SKM-1 treated with dmso at 0.1 percent for 144 hours (cell line): Measurements from ENCODE around the gene MMS19.
"Not testable (repeated sequence)": the region's sequence is repeated elsewhere in the genome, so short reads cannot be mapped to it uniquely, and the experiment has no call there.

Experiments
- DNase-seq: peaks from one replicate; lab custom pipeline; 2025; ENCODE audit not compliant: unreplicated experiment; lab: John Stamatoyannopoulos, UW

Gene MMS19

DNA sequence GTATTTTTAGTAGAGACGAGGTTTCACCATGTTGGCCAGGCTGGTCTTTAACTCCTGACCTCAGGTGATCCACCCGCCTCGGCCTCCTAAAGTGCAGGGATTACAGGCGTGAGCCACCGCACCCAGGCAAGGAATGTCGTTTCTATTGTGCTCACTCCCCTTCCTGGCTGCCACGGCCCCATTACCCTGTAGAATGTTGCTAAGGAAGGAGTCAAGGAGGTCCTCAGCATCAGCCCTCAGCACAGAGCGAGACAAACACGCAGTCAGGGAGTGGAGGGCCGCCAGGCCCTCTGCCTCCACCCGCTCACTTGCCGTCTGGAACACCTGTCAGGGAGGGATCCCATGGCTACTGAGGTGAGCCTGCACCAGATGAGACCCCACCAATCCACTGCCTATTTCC lies 29.4 kb downstream of the MMS19 start:
- not testable (repeated sequence) for DNase-seq

DNA sequence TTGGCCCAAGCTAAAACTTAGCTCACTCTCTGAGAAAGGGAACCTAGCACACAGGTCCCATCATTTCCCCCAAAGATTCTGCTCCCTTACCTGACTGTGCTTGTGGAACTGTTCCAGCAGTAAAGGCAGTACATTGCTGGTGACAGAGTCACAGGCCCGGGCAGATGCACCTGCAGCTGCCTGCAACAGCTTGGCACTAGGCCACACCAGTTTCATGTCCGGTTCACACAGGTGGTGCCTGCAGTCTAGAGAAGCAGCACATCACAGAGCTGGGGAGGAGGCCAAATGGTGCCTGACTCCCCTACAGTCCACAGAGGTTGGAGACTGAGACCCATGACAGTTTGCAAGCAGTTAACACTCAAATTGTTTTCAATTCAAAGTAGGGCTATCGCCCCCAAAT lies 30.1 kb downstream of the MMS19 start:
- DNase-seq = no peak

DNA sequence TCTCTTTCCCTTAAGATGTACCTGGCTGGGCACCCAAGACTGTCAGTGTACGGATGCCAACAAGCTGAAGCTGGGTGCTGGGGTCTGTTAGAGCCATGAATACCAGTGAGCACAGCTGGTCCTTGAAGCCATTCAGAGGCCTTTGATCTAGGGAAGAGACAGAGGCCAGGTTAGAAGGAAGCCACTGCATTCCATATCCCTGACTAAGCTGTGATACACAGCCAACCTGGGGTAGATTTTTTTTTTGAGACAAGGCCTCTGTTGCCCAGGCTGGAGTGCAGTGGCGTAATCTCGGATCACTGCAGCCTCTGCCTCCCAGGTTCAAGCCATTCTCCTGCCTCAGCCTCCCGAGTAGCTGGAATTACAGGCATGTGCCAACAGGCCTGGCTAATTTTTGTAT lies 31.5 kb downstream of the MMS19 start:
- no peak for DNase-seq

GRCh38 chr10:97465982-97466381 lies 32.2 kb downstream of the MMS19 start:
- DNase-seq = no peak

DNA sequence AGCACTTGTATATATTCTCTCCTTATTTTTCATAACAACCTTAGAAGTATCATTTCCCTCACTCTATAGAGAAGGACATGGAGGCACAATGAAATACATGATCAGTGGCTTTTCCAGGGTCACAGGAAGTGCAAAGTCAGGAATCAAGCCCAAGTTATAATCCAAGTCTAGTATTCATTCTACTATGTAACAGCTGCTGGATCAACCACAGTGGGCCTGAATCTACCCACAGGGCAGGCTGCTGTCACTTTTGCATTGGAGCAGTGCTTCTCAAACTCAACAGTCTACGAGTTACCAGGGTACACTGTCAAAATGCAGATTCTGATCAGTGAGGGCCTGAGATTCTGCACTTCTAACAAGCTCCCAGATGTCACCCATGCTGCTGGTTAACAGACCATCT lies 34.0 kb downstream of the MMS19 start:
- no peak for DNase-seq

DNA sequence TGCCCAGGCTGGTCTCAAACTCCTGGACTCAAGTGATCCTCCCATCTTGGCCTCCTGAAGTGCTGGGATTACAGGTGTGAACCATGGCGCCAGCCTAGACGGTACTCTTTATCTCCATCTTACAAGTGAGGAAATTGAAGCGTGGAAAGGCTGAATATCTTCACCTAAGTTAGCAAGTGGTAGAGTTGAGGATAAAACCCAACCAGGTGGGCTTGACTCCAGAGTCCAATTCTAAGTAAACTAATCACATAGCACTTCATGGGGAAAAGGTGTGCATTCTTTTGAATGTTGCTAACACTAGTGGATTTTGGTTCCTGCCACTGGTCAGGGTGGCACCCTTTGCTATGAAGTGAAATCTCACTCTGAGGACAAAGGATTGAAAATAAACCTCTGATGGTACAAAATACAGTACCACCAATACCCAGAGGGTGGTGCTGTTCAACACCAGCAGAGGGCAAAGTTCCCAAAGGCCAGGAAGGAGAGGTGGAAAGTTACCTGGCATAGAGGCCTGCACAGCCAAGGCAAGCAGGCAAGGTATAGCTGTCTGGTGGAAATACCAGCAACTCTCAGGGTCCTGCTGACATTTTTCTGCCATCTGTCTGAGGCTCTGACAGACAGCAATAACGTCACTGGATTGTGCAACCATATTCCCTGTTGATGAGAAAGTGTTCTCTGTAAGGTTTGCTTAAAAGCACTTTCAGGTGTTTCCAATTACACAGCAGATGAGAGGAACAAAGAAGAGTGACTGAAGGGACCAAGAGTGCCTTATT lies 34.7 kb downstream of the MMS19 start:
- DNase-seq = peak; percentile 25

DNA sequence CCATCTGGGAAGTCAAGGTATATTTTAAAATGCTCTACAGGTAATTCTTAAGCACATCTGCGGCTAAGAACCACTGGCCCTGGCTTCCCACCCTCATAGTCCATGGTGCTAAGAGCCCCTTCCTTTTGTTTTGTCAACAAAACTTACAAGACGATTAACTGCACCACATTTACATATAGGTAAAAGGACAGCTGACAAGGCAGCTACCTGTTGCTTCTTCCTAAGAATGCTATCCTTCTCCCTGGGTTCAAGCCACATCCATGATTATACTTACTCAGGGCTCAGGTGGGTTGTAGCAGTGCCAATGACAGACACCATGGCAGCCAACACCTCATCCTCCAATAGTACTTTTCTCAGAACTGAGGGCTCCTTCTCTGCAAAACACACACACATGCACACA lies 35.9 kb downstream of the MMS19 start:
- DNase-seq = no peak

DNA sequence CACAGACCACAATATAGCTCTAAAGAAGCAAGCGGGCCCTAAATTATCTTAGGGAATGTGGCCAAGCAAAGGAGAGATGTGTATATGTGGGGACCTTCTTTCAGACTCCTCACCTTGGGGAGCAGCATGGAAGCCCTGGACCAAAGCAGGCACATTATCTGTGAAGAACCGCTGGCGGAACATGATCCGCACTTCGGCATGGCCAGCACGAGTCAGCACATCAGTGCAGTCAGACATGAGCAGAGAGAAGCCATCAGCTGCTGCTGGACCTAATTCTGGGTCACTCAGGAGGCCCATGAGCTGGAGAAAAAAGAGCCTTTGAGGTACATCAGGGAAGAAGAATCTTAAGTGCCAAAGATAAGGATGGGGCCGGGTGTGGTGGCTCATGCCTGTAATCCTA lies 38.3 kb downstream of the MMS19 start:
- no peak for DNase-seq

DNA sequence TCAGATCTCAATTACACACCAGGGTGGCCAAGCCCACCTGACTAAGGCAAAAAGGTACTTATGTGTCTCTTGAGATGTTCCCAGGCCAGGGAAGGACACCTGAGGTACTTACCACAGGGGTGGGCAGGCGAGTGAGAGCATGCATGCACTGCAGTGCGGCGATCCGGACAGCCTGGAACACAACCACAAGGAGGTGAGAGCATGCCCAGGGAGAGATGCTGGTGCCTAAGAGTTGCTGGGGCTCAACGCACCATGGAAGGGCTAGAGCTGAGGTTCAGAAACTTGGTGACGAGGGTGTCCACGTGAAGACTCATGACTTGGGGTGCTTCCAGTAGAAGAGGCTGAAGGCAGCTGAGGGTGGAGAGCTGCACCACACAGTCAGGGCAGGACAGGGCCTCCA lies 39.1 kb downstream of the MMS19 start:
- no peak for DNase-seq

DNA sequence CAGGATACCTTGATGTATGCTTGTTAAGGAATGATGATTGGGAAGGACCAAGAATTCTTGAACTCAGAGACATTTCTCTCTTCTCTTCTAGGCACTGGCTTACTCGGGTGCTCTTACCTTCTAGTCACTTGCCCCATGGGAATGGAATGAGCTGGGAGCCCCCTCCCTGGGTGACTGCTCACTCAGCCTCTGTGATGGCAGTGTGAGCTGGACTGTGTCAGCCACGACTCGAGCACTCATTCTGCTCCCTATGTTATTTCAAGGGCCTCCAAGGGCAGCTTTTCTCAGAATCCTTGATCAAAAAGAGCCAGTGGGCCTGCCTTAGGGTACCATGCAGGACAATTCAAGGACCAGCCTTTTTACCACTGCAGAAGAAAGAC lies 41.5 kb downstream of the MMS19 start:
- DNase-seq = no peak

GRCh38 chr10:97456034-97456685 lies 42.1 kb downstream of the MMS19 start:
- DNase-seq = no peak

DNA sequence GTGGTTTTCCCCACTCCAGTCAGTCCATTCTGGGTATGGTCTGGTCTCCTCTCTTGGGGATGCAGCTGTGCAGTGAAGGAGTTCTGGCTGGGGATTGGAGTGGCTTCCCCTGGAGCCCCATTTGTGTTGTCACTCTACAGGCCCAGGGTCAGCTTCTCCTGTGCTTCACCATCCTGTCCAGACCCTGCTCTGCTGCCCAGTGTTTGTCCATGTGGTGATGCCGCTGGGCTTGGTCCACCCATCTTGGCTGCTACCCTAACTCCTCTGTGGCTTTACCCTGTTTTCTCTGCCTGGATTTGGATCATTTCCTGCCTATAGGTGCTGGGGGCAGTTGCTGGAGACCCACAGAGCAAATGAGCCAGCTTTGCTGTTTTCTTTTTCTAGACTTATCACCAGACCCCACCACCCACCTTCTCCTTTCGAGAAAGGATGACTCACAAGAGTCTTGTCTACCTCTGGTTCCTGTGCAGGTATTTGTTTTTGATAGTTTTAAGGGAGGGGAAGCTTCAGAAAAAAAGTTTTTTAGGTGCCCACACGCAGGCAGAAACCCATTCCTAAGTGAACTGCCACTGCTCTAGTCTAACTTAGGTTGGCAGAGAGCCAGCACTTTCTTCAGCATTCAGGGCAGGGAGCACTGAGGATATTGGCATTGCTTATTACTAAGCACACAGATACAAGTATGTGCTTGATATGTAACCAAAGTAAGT lies 43.7 kb downstream of the MMS19 start:
- DNase-seq = no peak

GRCh38 chr10:97452352-97452751 lies 45.9 kb downstream of the MMS19 start:
- no peak for DNase-seq

DNA sequence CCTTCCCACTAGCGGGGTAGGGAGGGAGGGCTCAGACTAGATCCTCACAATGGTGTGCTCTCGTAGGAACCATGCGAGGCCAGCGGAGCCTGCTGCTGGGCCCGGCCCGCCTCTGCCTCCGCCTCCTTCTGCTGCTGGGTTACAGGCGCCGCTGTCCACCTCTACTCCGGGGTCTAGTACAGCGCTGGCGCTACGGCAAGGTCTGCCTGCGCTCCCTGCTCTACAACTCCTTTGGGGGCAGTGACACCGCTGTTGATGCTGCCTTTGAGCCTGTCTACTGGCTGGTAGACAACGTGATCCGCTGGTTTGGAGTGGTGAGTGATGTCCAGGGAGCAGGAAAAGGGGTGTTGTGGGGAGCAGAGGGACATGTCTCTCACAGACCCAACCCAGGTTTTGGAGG lies 46.6 kb downstream of the MMS19 start:
- DNase-seq = no peak

DNA sequence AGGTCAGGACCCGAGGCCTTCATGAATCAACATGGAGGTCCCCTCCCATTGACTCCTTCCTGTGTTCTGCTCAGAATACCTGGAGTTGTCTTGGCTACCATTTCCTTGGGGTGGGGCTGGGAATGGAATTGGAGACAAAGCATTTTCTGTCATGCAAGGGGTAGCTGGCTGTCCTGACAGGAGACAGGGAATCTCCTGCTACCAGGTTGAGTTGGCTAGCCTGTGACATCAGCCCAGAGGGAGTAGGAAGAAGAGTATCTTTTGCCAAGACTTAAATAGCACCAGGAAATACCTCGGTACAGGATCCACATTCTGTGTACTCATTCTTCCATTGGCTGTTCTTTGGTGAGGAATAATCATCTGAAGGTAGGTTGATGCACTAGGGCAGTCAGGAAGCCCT lies 47.4 kb downstream of the MMS19 start:
- DNase-seq = no peak

DNA sequence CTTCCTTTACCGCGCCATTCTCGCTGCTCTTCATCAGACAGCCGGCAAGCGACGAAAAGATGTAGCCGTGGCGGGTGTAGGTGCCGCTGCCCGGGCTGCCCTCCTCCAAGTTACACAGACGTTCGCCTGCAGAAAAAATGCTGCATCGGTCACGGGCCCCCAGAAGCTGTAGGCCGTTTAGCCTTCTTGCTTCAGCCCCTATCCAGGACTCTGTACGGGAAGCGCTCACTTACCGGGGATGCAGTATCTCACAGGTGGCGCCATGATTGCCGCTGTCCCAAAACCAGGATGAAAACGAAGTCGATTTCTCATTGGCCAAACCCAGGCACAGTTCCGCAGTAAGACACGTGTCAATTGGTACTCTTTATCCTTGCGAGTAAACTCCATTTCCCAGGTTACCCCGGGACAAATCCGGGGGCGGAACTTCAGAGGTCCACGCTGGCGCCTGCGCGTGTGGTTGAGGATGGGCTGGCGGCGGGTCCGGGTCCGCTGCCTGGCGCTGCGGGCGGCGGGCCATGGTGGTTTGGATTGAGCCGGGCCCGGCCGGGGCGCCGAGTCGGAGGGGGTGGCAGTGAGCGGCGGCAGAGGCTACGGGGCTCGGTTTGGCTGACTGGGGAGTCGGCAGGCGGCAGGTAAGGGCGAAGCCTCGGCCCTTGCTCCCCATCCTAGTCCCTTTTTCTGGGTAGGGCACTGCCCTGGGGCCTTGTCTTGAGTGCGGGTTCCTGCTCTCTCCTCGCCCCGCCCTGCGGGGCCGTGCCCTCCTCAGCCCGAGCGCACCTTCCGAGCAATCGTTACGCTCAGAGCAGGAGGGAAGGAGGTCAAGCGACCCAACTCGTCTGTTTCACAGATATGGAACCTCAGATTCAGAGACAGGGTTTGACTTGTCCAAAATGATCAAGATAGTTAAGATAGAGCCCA lies 52.2 kb downstream of the MMS19 start, which contains the start of the genes EXOSC1 and ZDHHC16:
TSS of gene EXOSC1 (minus strand) at position 285 of the 918 bp plus-strand sequence. CDS start at position 264, 21 bp downstream.
TSS of gene ZDHHC16 (plus strand) at position 454 of the 918 bp plus-strand sequence. CDS start 5,501 bp downstream, outside the sequence.
- peak; percentile 98 for DNase-seq

GRCh38 chr10:97445357-97445721 lies 52.9 kb downstream of the MMS19 start:
- no peak for DNase-seq

GRCh38 chr10:97444212-97444611 lies 54.0 kb downstream of the MMS19 start:
- DNase-seq = no peak

DNA sequence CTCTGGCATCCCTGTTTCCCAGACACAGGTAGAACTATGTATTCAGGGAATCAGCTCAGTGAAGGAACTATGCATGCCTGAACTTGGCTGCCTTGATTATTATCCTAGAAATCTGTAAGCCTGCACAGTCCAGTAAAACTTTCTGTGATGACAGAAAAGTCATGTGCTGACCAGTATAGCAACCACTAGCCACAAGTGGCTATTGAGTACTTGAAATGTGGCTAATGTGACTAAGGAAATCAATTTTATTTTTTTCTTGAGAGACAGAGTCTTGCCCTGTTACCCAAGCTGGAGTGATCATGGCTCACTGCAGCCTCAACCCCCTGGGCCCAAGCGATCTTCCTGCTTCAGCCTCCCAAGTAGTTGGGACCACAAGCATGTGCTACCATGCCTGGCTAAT lies 55.9 kb downstream of the MMS19 start:
- no peak for DNase-seq

GRCh38 chr10:97435211-97435610 lies 63.0 kb downstream of the MMS19 start:
- no peak for DNase-seq

DNA sequence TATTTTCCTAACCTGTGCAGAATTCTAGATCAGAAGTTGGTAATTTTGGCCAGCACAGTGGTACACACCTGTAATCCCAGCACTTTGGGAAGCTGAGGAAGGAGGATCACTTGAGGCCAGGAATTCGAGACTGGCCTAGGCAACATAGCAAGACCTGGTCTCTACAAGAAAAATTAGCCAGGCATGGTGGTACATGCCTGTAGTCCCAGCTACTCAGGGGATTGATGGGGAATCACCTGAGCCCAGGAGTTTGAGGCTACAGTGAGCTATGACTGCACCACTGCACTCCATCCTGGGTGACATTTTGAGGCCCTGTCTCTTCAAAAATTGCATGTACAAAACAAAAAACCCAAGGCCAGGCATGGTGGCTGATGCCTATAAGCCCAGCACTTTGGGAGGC lies 63.7 kb downstream of the MMS19 start:
- no peak for DNase-seq
